H1 (cell line): ENCODE results near the gene VPS13D. TPM values are rescaled to one million over a fixed set of nuclear protein-coding genes. Genes with fewer than 3 reads are reported as not detected.

Source experiments
- CTCF ChIA-PET: fragments of 300-600 bp; sonication (Branson Sonifier 250); formaldehyde crosslinking; loops from one replicate; lab custom pipeline; 2021; ENCODE audit not compliant: partially characterized antibody; lab: Charles Lee
- POLR2A ChIA-PET: fragments of 300-600 bp; sonication (Branson Sonifier 250); formaldehyde crosslinking; loops from one replicate; lab custom pipeline; 2021; ENCODE audit warnings: inconsistent platforms; ENCODE audit not compliant: partially characterized antibody; lab: Charles Lee
- DNase-seq, 2 experiments: peaks; one replicate each; pipeline versions ENCODE4 v3.0.0 to v3.0.0-alpha.2; 2010 to 2022; ENCODE audit warnings: low spot score in 2 of 2, low read depth in 1 of 2, mixed read lengths in 1 of 2
- FAIRE-seq: peaks from 2 replicates; lab custom pipeline; 2011; peaks lifted over from hg19 to GRCh38; lab: Jason Lieb, UNC
- H2AFZ ChIP-seq: 2 replicates; pipeline ENCODE4 v1.8.1; 2012; ENCODE audit warnings: low read length, inconsistent platforms
- H2AK5ac ChIP-seq: 2 replicates; pipeline ENCODE4 v1.6.1; 2013; ENCODE audit warnings: low read depth, low read length
- H2BK120ac ChIP-seq: replicated peaks from 2 replicates; pipeline ENCODE3; 2013; ENCODE audit warnings: low read depth, low read length, inconsistent platforms
- H2BK12ac ChIP-seq: 2 replicates; pipeline ENCODE4 v1.6.1; 2013; ENCODE audit warnings: low read depth, low read length
- H2BK15ac ChIP-seq: 2 replicates; pipeline ENCODE4 v1.6.1; 2013; ENCODE audit warnings: low read length
- H2BK20ac ChIP-seq: 2 replicates; pipeline ENCODE4 v1.6.1; 2013; ENCODE audit warnings: low read length
- H2BK5ac ChIP-seq: 2 replicates; pipeline ENCODE4 v1.6.1; 2013; ENCODE audit warnings: low read depth, low read length
- H3K14ac ChIP-seq: 2 replicates; pipeline ENCODE4 v1.6.1; 2013; ENCODE audit warnings: inconsistent platforms; ENCODE audit not compliant: insufficient read length
- H3K18ac ChIP-seq: 2 replicates; pipeline ENCODE4 v1.6.1; 2013; ENCODE audit warnings: low read length; ENCODE audit errors: extremely low read depth
- H3K23ac ChIP-seq: 2 replicates; pipeline ENCODE4 v1.6.1; 2013; ENCODE audit warnings: inconsistent platforms; ENCODE audit not compliant: insufficient read length
- H3K23me2 ChIP-seq: 2 replicates; pipeline ENCODE4 v1.6.1; 2013; ENCODE audit warnings: low read depth, low read length
- H3K27ac ChIP-seq: 2 replicates; pipeline ENCODE4 v1.6.1; 2011; ENCODE audit warnings: low read depth, low read length, inconsistent platforms
- H3K27me3 ChIP-seq, 4 experiments: replicated peaks in 1 of 4; 1 replicate in 1 of 4; 2 replicates in 3 of 4; pipeline versions ENCODE4 v1.6.1 to v1.8.1; 2011 to 2013; ENCODE audit warnings: low read length in 3 of 4, mild to moderate bottlenecking in 3 of 4, inconsistent platforms in 2 of 4, mixed read lengths in 2 of 4, moderate library complexity in 1 of 4; ENCODE audit not compliant: control insufficient read depth in 3 of 4, insufficient read depth in 3 of 4; ENCODE audit errors: extremely low read depth in 1 of 4
- H3K36me3 ChIP-seq, 4 experiments: 2 replicates each; pipeline versions ENCODE4 v1.6.1 to v1.8.1; 2011 to 2013; ENCODE audit warnings: mild to moderate bottlenecking in 4 of 4, low read length in 3 of 4, moderate library complexity in 2 of 4, control low read depth in 1 of 4, inconsistent platforms in 1 of 4; ENCODE audit not compliant: insufficient read depth in 4 of 4, control insufficient read depth in 2 of 4
- H3K4ac ChIP-seq: replicated peaks from 2 replicates; pipeline ENCODE3; 2013; ENCODE audit warnings: low read length, low read depth, mixed read lengths, inconsistent platforms; ENCODE audit not compliant: insufficient read length
- H3K4me1 ChIP-seq, 4 experiments: replicated peaks in 1 of 4; 1 replicate in 1 of 4; 2 replicates in 3 of 4; pipeline versions ENCODE4 v1.6.1 to v1.8.1; 2011 to 2013; ENCODE audit warnings: low read length in 3 of 4, inconsistent platforms in 2 of 4, mixed read lengths in 1 of 4; ENCODE audit not compliant: insufficient read depth in 4 of 4, control insufficient read depth in 3 of 4
- H3K4me2 ChIP-seq, 2 experiments: 2 replicates each; pipeline versions ENCODE4 v1.6.1 to v1.8.1; 2011 to 2013; ENCODE audit warnings: low read depth in 2 of 2, low read length in 2 of 2, control low read depth in 1 of 2, inconsistent platforms in 1 of 2, mild to moderate bottlenecking in 1 of 2; ENCODE audit not compliant: insufficient read depth in 1 of 2
- H3K4me3 ChIP-seq, 4 experiments: fragments of 200-600, 300-600 bp in 1 of 4; sonication (generic), shearing (Covaris generic), sonication (Bioruptor Twin) in 1 of 4; 2 replicates each; pipeline versions ENCODE4 v1.5.1 to v1.8.1; 2011 to 2016; ENCODE audit warnings: low read length in 4 of 4, low read depth in 3 of 4, control low read depth in 2 of 4, inconsistent platforms in 2 of 4, mild to moderate bottlenecking in 2 of 4, mixed read lengths in 1 of 4, moderate library complexity in 1 of 4; ENCODE audit not compliant: insufficient read depth in 2 of 4; ENCODE audit errors: extremely low read depth in 1 of 4
- H3K56ac ChIP-seq: replicated peaks from 2 replicates; pipeline ENCODE3; 2013; ENCODE audit warnings: low read depth, mild to moderate bottlenecking, mixed read lengths, low read length, inconsistent platforms; ENCODE audit not compliant: insufficient read length
- H3K79me1 ChIP-seq: 2 replicates; pipeline ENCODE4 v1.6.1; 2013; ENCODE audit warnings: low read depth, low read length, control low read depth
- H3K79me2 ChIP-seq, 2 experiments: 2 replicates each; pipeline versions ENCODE4 v1.6.1 to v1.8.1; 2012 to 2013; ENCODE audit warnings: low read length in 2 of 2, mild to moderate bottlenecking in 2 of 2, inconsistent platforms in 1 of 2; ENCODE audit not compliant: insufficient read depth in 2 of 2, control insufficient read depth in 1 of 2
- H3K9ac ChIP-seq, 4 experiments: replicated peaks in 1 of 4; 1 replicate in 1 of 4; 2 replicates in 3 of 4; pipeline versions ENCODE4 v1.6.1 to v1.8.1; 2011 to 2013; ENCODE audit warnings: low read depth in 3 of 4, low read length in 3 of 4, control low read depth in 2 of 4, mild to moderate bottlenecking in 2 of 4, moderate library complexity in 2 of 4, inconsistent platforms in 1 of 4; ENCODE audit errors: extremely low read depth in 1 of 4
- H3K9me3 ChIP-seq, 2 experiments: 2 replicates each; pipeline versions ENCODE4 v1.6.1 to v1.8.1; 2012 to 2013; ENCODE audit warnings: mild to moderate bottlenecking in 2 of 2, moderate library complexity in 2 of 2, control low read depth in 1 of 2, inconsistent platforms in 1 of 2, low read depth in 1 of 2, low read length in 1 of 2, mixed read lengths in 1 of 2; ENCODE audit not compliant: insufficient read depth in 2 of 2
- H4K20me1 ChIP-seq, 2 experiments: replicated peaks in 1 of 2; 2 replicates each; pipeline versions ENCODE3 to v1.8.1; 2011 to 2013; ENCODE audit warnings: inconsistent platforms in 2 of 2, low read length in 2 of 2, mild to moderate bottlenecking in 1 of 2; ENCODE audit not compliant: insufficient read depth in 2 of 2, control insufficient read depth in 1 of 2
- H4K5ac ChIP-seq: 2 replicates; pipeline ENCODE4 v1.6.1; 2013; ENCODE audit warnings: low read length, low read depth, mixed read lengths, inconsistent platforms; ENCODE audit not compliant: insufficient read length
- H4K8ac ChIP-seq: 2 replicates; pipeline ENCODE4 v1.8.0; 2013; ENCODE audit warnings: mild to moderate bottlenecking, moderate library complexity, low read length, inconsistent platforms; ENCODE audit not compliant: insufficient read depth; ENCODE audit errors: extremely low read depth
- H4K91ac ChIP-seq: replicated peaks from 2 replicates; pipeline ENCODE3; 2013; ENCODE audit warnings: low read length, mixed read lengths, inconsistent platforms; ENCODE audit not compliant: insufficient read length
- ASH2L ChIP-seq: fragments of 200-600, 300-600 bp; sonication (generic); IDR thresholded peaks from one replicate; pipeline ENCODE4 v1.7.1; 2017; ENCODE audit warnings: low read length
- CEBPB ChIP-seq: IDR thresholded peaks from 2 replicates; pipeline ENCODE4 v1.6.1; 2012; ENCODE audit warnings: low read depth, low read length
- EGR1 ChIP-seq: IDR thresholded peaks from 2 replicates; pipeline ENCODE4 v1.6.1; 2011; ENCODE audit warnings: low read depth, low read length, borderline replicate concordance
- HDAC2 ChIP-seq, 2 experiments: fragments of 300-600 bp in 1 of 2; sonication (generic) in 1 of 2; IDR thresholded peaks; 2 replicates each; pipeline ENCODE4 v1.6.1; 2011 to 2012; ENCODE audit warnings: low read depth in 2 of 2, low read length in 2 of 2, mild to moderate bottlenecking in 2 of 2, moderate library complexity in 2 of 2, borderline replicate concordance in 1 of 2, inconsistent platforms in 1 of 2
- KDM1A ChIP-seq: fragments of 200-600, 300-600 bp; sonication (generic); IDR thresholded peaks from 2 replicates; pipeline ENCODE4 v1.7.1; 2016; ENCODE audit warnings: mild to moderate bottlenecking, low read length, borderline replicate concordance
- POLR2A ChIP-seq, 2 experiments: IDR thresholded peaks; 1 replicate in 1 of 2; 2 replicates in 1 of 2; pipeline ENCODE4 v1.6.1; 2011; ENCODE audit warnings: low read depth in 2 of 2, low read length in 2 of 2, mild to moderate bottlenecking in 2 of 2; ENCODE audit errors: control extremely low read depth in 1 of 2
- SP1 ChIP-seq: IDR thresholded peaks from 2 replicates; pipeline ENCODE4 v1.6.1; 2011; ENCODE audit warnings: low read depth, low read length
- SP4 ChIP-seq: IDR thresholded peaks from 2 replicates; pipeline ENCODE4 v1.6.1; 2012; ENCODE audit warnings: low read length, inconsistent platforms
- SRF ChIP-seq: IDR thresholded peaks from 2 replicates; pipeline ENCODE4 v1.6.1; 2011; ENCODE audit warnings: mild to moderate bottlenecking, low read depth, low read length, moderate library complexity
- ZNF274 ChIP-seq: IDR thresholded peaks from 2 replicates; pipeline ENCODE4 v1.7.0; 2012; ENCODE audit warnings: low read length, borderline replicate concordance; ENCODE audit errors: extremely low read depth
- WGBS, 2 experiments: shearing (Covaris generic) in 1 of 2; methylation state at CpG; one replicate each; pipeline versions ENCODE4 v1.1.6 to v1.1.7; 2013 to 2015; ENCODE audit warnings: low lambda C conversion rate in 2 of 2, mixed read lengths in 2 of 2, inconsistent platforms in 1 of 2, low coverage in 1 of 2, missing lambda C conversion rate in 1 of 2; ENCODE audit not compliant: insufficient replicate concordance in 2 of 2, insufficient coverage in 1 of 2, insufficient read length in 1 of 2; ENCODE audit errors: extremely low coverage in 1 of 2, missing lambda C conversion rate in 1 of 2; 5-methylcytosine and 5-hydroxymethylcytosine counted together
- polyA plus RNA-seq, 7 experiments: library from polyadenylated mRNA; depleted of rRNA in 3 of 7; stranded (reverse) in 5 of 7; unstranded in 2 of 7; fragments of >200 nt in 5 of 7; fragments of 200-250 nt in 2 of 7; gene quantifications; 1 replicate in 5 of 7; 2 replicates in 1 of 7; 4 replicates in 1 of 7; pipeline versions ENCODE4 v1.2.1 to v1.2.3, GENCODE V29; 2011 to 2013; ENCODE audit warnings: missing spikeins in 2 of 7, mixed read lengths in 2 of 7
- total RNA-seq: library from RNA; stranded (reverse); fragmentation: NEBNext Ultra II Directional; extraction: Animal tissue kit (Norgen Biotek cat#: 25700); gene quantifications from 2 replicates; pipeline ENCODE4 v1.2.1, GENCODE V29; 2021

The VPS13D gene
- total and polyA plus RNA-seq, 2 of the 8 experiments (the other 6 are each of a cell fraction or from before 2014, with no cell fraction given) = 10.9 to 31.2 TPM

DNA sequence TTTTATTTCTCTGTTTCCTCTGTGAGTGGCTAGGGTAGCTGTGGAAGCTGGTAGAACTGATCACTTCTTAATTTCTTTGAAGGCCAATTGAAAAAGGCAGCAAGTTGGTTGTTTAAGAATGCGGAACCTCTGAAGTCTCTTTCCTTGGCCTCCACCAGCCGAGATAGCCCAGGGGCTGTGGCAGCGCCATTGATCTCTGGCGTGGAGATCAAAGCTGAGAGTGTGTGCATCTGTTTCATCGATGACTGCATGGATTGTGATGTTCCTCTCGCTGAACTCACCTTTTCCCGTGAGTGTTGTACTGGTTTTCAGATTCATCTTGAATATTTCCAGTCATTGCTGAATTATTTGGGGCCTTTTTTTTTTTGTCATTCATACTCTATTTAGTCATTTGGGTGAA, 97.7 kb downstream of the VPS13D start:
- no peak overlapping the region for H3K56ac ChIP-seq
- H2AFZ ChIP-seq = no peak overlapping the region
- no peak overlapping the region for H3K4ac ChIP-seq
- ChIA-PET CTCF (interaction anchor here (0.6 to 1.3 kb wide), 3 partner anchors 12 to 17 kb away, joined by 3 to 4 read pairs (median 3); no protein-coding TSS in a partner anchor), POLR2A (no interaction called here)
- H3K4me1 ChIP-seq = no peaks in the 10 kb centered on the region
- no peak overlapping the region for H3K27ac ChIP-seq
- H4K8ac ChIP-seq = no peak overlapping the region
- H3K14ac ChIP-seq = no peak overlapping the region
- H3K4me3 ChIP-seq = no peak overlapping the region
- no peak overlapping the region for H4K91ac ChIP-seq
- H3K9ac ChIP-seq = no peak overlapping the region
- H3K27me3 ChIP-seq = no peaks in the 10 kb centered on the region
- no peaks in the 10 kb centered on the region for H3K79me1 ChIP-seq
- no peak overlapping the region for H2BK15ac ChIP-seq
- H3K23me2 ChIP-seq = no peaks in the 10 kb centered on the region
- H3K18ac ChIP-seq = no peak overlapping the region
- no peak overlapping the region for H2BK12ac ChIP-seq
- FAIRE-seq (no peak), DNase-seq (no peak)
- H3K36me3 ChIP-seq = peaks cover 0 to 13% (median 3%) of the 10 kb centered on the region in 4 experiments; a peak in 6 of 8 replicates
- no peak for TF ChIP-seq HDAC2 (IDR thresholded peaks at IDR 0.05; ENCODE audit: borderline replicate concordance in 1 of 2, low read depth in 2 of 2, low read length in 2 of 2)
- no peak for TF ChIP-seq KDM1A
- no peak for TF ChIP-seq CEBPB
- no peak for TF ChIP-seq SP4
- no peak for TF ChIP-seq EGR1
- no peak for TF ChIP-seq SRF
- no peak for TF ChIP-seq POLR2A (IDR thresholded peaks at IDR 0.05; ENCODE audit: control extremely low read depth in 1 of 2, low read depth in 2 of 2, low read length in 2 of 2)
- TF ChIP-seq ASH2L = no peak
- no peak for TF ChIP-seq SP1
- TF ChIP-seq ZNF274 = no peak
- H4K5ac ChIP-seq = no peak overlapping the region
- H3K79me2 ChIP-seq = no peaks in the 10 kb centered on the region
- no peak overlapping the region for H2BK5ac ChIP-seq
- H3K4me2 ChIP-seq = no peak overlapping the region
- H3K23ac ChIP-seq = no peak overlapping the region
- H2AK5ac ChIP-seq = no peak overlapping the region
- no peak overlapping the region for H2BK120ac ChIP-seq
- no peak overlapping the region for H2BK20ac ChIP-seq
- H3K9me3 ChIP-seq = no peaks in the 10 kb centered on the region
- peaks cover 0 to 2% of the 10 kb centered on the region in 2 experiments for H4K20me1 ChIP-seq
- WGBS, 2 experiments = 94% methylated on average over 7 of the region's 7 CpGs; no CpG with 5 or more reads in 1 of the 2 experiments
